ENCODE results near the gene ARMH4.

Gene ARMH4

GRCh38 chr14:57999471-57999870, 152.5 kb downstream of the ARMH4 start:
- Histone ChIP-seq H3K9me3 (ENCODE audit: control insufficient read depth, low read length) (no peaks in the 10 kb centered on the region), H3K36me3 (ENCODE audit: control insufficient read depth, insufficient read depth, low read length) (no peaks in the 10 kb centered on the region), H3K4me1 (ENCODE audit: control insufficient read depth, insufficient read depth, low read length) (no peaks in the 10 kb centered on the region), H3K9ac (ENCODE audit: low read length) (no peak overlapping the region), H3K27me3 (ENCODE audit: control insufficient read depth, insufficient read depth, low read length) (no peaks in the 10 kb centered on the region), H3K4me3 (ENCODE audit: low read length) (no peak overlapping the region)

GRCh38 chr14:57998766-57999165, 153.2 kb downstream of the ARMH4 start:
- no peaks in the 10 kb centered on the region for H3K27me3 ChIP-seq (ENCODE audit: control insufficient read depth, insufficient read depth, low read length)
- no peaks in the 10 kb centered on the region for H3K9me3 ChIP-seq (ENCODE audit: control insufficient read depth, low read length)
- H3K36me3 ChIP-seq (ENCODE audit: control insufficient read depth, insufficient read depth, low read length), result no peaks in the 10 kb centered on the region
- H3K9ac ChIP-seq (ENCODE audit: low read length), result no peak overlapping the region
- H3K4me1 ChIP-seq (ENCODE audit: control insufficient read depth, insufficient read depth, low read length), result no peaks in the 10 kb centered on the region
- H3K4me3 ChIP-seq (ENCODE audit: low read length), result no peak overlapping the region

GRCh38 chr14:57991353-57991752, 160.7 kb downstream of the ARMH4 start:
- Histone ChIP-seq H3K27me3 (ENCODE audit: control insufficient read depth, insufficient read depth, low read length) (no peaks in the 10 kb centered on the region), H3K36me3 (ENCODE audit: control insufficient read depth, insufficient read depth, low read length) (no peaks in the 10 kb centered on the region), H3K4me3 (ENCODE audit: low read length) (no peak overlapping the region), H3K4me1 (ENCODE audit: control insufficient read depth, insufficient read depth, low read length) (no peaks in the 10 kb centered on the region), H3K9me3 (ENCODE audit: control insufficient read depth, low read length) (no peaks in the 10 kb centered on the region), H3K9ac (ENCODE audit: low read length) (no peak overlapping the region)

- H3K27me3 ChIP-seq (ENCODE audit: control insufficient read depth, insufficient read depth, low read length), result no peaks in the 10 kb centered on the region
- H3K4me3 ChIP-seq (ENCODE audit: low read length), result no peak overlapping the region
- no peaks in the 10 kb centered on the region for H3K9me3 ChIP-seq (ENCODE audit: control insufficient read depth, low read length)
- no peaks in the 10 kb centered on the region for H3K36me3 ChIP-seq (ENCODE audit: control insufficient read depth, insufficient read depth, low read length)
- no peak overlapping the region for H3K9ac ChIP-seq (ENCODE audit: low read length)
- no peaks in the 10 kb centered on the region for H3K4me1 ChIP-seq (ENCODE audit: control insufficient read depth, insufficient read depth, low read length)
These were observed 163.6 kb downstream of the ARMH4 start for GRCh38 chr14:57988445-57988844.

- H3K9me3 ChIP-seq (ENCODE audit: control insufficient read depth, low read length), result no peaks in the 10 kb centered on the region
- no peaks in the 10 kb centered on the region for H3K4me1 ChIP-seq (ENCODE audit: control insufficient read depth, insufficient read depth, low read length)
- H3K27me3 ChIP-seq (ENCODE audit: control insufficient read depth, insufficient read depth, low read length), result no peaks in the 10 kb centered on the region
- H3K36me3 ChIP-seq (ENCODE audit: control insufficient read depth, insufficient read depth, low read length), result no peaks in the 10 kb centered on the region
- no peak overlapping the region for H3K9ac ChIP-seq (ENCODE audit: low read length)
- H3K4me3 ChIP-seq (ENCODE audit: low read length), result no peak overlapping the region
These were observed 164.3 kb downstream of the ARMH4 start for GRCh38 chr14:57987596-57988300.

- Histone ChIP-seq H3K27me3 (ENCODE audit: control insufficient read depth, insufficient read depth, low read length) (no peaks in the 10 kb centered on the region), H3K9me3 (ENCODE audit: control insufficient read depth, low read length) (no peaks in the 10 kb centered on the region), H3K36me3 (ENCODE audit: control insufficient read depth, insufficient read depth, low read length) (no peaks in the 10 kb centered on the region), H3K4me1 (ENCODE audit: control insufficient read depth, insufficient read depth, low read length) (no peaks in the 10 kb centered on the region), H3K4me3 (ENCODE audit: low read length) (no peak overlapping the region), H3K9ac (ENCODE audit: low read length) (no peak overlapping the region)
These were observed 165.0 kb downstream of the ARMH4 start for GRCh38 chr14:57987051-57987450.

GRCh38 chr14:57982804-57983634, 169.0 kb downstream of the ARMH4 start:
- Histone ChIP-seq H3K9ac (ENCODE audit: low read length) (no peak overlapping the region), H3K36me3 (ENCODE audit: control insufficient read depth, insufficient read depth, low read length) (no peaks in the 10 kb centered on the region), H3K27me3 (ENCODE audit: control insufficient read depth, insufficient read depth, low read length) (no peaks in the 10 kb centered on the region), H3K9me3 (ENCODE audit: control insufficient read depth, low read length) (no peaks in the 10 kb centered on the region), H3K4me1 (ENCODE audit: control insufficient read depth, insufficient read depth, low read length) (no peaks in the 10 kb centered on the region), H3K4me3 (ENCODE audit: low read length) (no peak overlapping the region)

- no peak overlapping the region for H3K9ac ChIP-seq (ENCODE audit: low read length)
- H3K4me3 ChIP-seq (ENCODE audit: low read length), result no peak overlapping the region
These were observed 170.0 kb downstream of the ARMH4 start for GRCh38 chr14:57981817-57982560.

GRCh38 chr14:57979376-57980048, 172.5 kb downstream of the ARMH4 start:
- Histone ChIP-seq H3K9ac (ENCODE audit: low read length) (no peak overlapping the region), H3K4me1 (ENCODE audit: control insufficient read depth, insufficient read depth, low read length) (no peaks in the 10 kb centered on the region), H3K36me3 (ENCODE audit: control insufficient read depth, insufficient read depth, low read length) (no peaks in the 10 kb centered on the region), H3K27me3 (ENCODE audit: control insufficient read depth, insufficient read depth, low read length) (no peaks in the 10 kb centered on the region), H3K9me3 (ENCODE audit: control insufficient read depth, low read length) (no peaks in the 10 kb centered on the region), H3K4me3 (ENCODE audit: low read length) (no peak overlapping the region)

More at GRCh38 chr14:57981817-57982560, 170.0 kb downstream of the ARMH4 start:
- H3K9me3 ChIP-seq (ENCODE audit: control insufficient read depth, low read length), result no peaks in the 10 kb centered on the region
- H3K36me3 ChIP-seq (ENCODE audit: control insufficient read depth, insufficient read depth, low read length), result no peaks in the 10 kb centered on the region
- no peaks in the 10 kb centered on the region for H3K27me3 ChIP-seq (ENCODE audit: control insufficient read depth, insufficient read depth, low read length)
- H3K4me1 ChIP-seq (ENCODE audit: control insufficient read depth, insufficient read depth, low read length), result no peaks in the 10 kb centered on the region

- no peaks in the 10 kb centered on the region for H3K4me1 ChIP-seq (ENCODE audit: control insufficient read depth, insufficient read depth, low read length)
- no peak overlapping the region for H3K9ac ChIP-seq (ENCODE audit: low read length)
- no peaks in the 10 kb centered on the region for H3K36me3 ChIP-seq (ENCODE audit: control insufficient read depth, insufficient read depth, low read length)
- no peaks in the 10 kb centered on the region for H3K27me3 ChIP-seq (ENCODE audit: control insufficient read depth, insufficient read depth, low read length)
- H3K4me3 ChIP-seq (ENCODE audit: low read length), result no peak overlapping the region
- H3K9me3 ChIP-seq (ENCODE audit: control insufficient read depth, low read length), result no peaks in the 10 kb centered on the region
These were observed 175.3 kb downstream of the ARMH4 start for GRCh38 chr14:57976701-57977100.

- H3K9ac ChIP-seq (ENCODE audit: low read length), result no peak overlapping the region
- H3K4me1 ChIP-seq (ENCODE audit: control insufficient read depth, insufficient read depth, low read length), result no peaks in the 10 kb centered on the region
- no peaks in the 10 kb centered on the region for H3K9me3 ChIP-seq (ENCODE audit: control insufficient read depth, low read length)
- H3K36me3 ChIP-seq (ENCODE audit: control insufficient read depth, insufficient read depth, low read length), result no peaks in the 10 kb centered on the region
- no peaks in the 10 kb centered on the region for H3K27me3 ChIP-seq (ENCODE audit: control insufficient read depth, insufficient read depth, low read length)
- no peak overlapping the region for H3K4me3 ChIP-seq (ENCODE audit: low read length)
These were observed 177.1 kb downstream of the ARMH4 start for GRCh38 chr14:57974896-57975295.

All from mucosa of stomach (tissue), 1 donor.